Measurements from ENCODE around the gene FSTL5. TPM values are rescaled to one million over a fixed set of nuclear protein-coding genes. Genes with fewer than 3 reads are reported as not detected.

The FSTL5 gene
- total and polyA plus RNA-seq, 2 experiments from 2014 or later, result 0.06 to 0.49 TPM

- TF ChIP-seq REST (IDR thresholded peaks at IDR 0.05; ENCODE audit: unreplicated experiment) (no peak), ZNF331 (CRISPR knock-in tag; IDR thresholded peaks at IDR 0.05; ENCODE audit: low read depth) (no peak), ETS1 (IDR thresholded peaks at IDR 0.05) (no peak), JUNB (IDR thresholded peaks at IDR 0.05; ENCODE audit: unreplicated experiment) (no peak), EZH2phosphoT487 (IDR thresholded peaks at IDR 0.05; ENCODE audit: unreplicated experiment) (no peak), ZNF114 (CRISPR knock-in tag; IDR thresholded peaks at IDR 0.05) (no peak), NANOG (IDR thresholded peaks at IDR 0.05; ENCODE audit: borderline replicate concordance) (no peak)
Measured at GRCh38 chr4:162151850-162152249, 11.9 kb downstream of the FSTL5 start (continued).

- Histone ChIP-seq H2AFZ (no peak overlapping the region), H3K9me2 (ENCODE audit: insufficient read depth) (no peaks in the 10 kb centered on the region), H4K20me1 (replicated peaks; ENCODE audit: insufficient read depth) (no peaks in the 10 kb centered on the region), H3K4me2 (no peak overlapping the region), H3K27ac (ENCODE audit: low read depth) (no peak overlapping the region), H3K4me1 (ENCODE audit: insufficient read depth) (no peaks in the 10 kb centered on the region), H3K4me3 (no peak overlapping the region), H3K79me2 (replicated peaks; ENCODE audit: insufficient read depth) (no peaks in the 10 kb centered on the region), H3K36me3 (ENCODE audit: insufficient read depth) (no peaks in the 10 kb centered on the region), H3K27me3 (ENCODE audit: insufficient read depth) (no peaks in the 10 kb centered on the region), H3F3A (replicated peaks; ENCODE audit: low read depth) (no peaks in the 10 kb centered on the region)
- no peaks in the 10 kb centered on the region for H3K9me3 Mint-ChIP-seq
- H3K36me3 Mint-ChIP-seq (ENCODE audit: low read depth), result no peaks in the 10 kb centered on the region
- DNase-seq (ENCODE audit: low spot score) (no peak), ATAC-seq (no peak)
- no peak overlapping the region for H3K27ac Mint-ChIP-seq
- H3K4me1 Mint-ChIP-seq, result no peaks in the 10 kb centered on the region; the same call in 2 of the 3 replicates
- H3K27me3 Mint-ChIP-seq (ENCODE audit: insufficient read depth, low read depth, poor library complexity), result no peaks in the 10 kb centered on the region
- H3K4me3 Mint-ChIP-seq, result no peak overlapping the region
- TF ChIP-seq ZNF462 (CRISPR knock-in tag; IDR thresholded peaks at IDR 0.05), result no peak
- TF ChIP-seq ETS1 (IDR thresholded peaks at IDR 0.05), result no peak
- no peak for TF ChIP-seq EZH2 (IDR thresholded peaks at IDR 0.05; ENCODE audit: low read depth, unreplicated experiment)
- TF ChIP-seq CTCF (conservative IDR thresholded peaks at IDR 0.05; ENCODE audit: low read depth in 2 of 2), result no peak
- no peak for TF ChIP-seq EZH2phosphoT487 (IDR thresholded peaks at IDR 0.05; ENCODE audit: unreplicated experiment)
Measured at GRCh38 chr4:162151386-162151785, 12.4 kb downstream of the FSTL5 start.
